ENCODE results near the gene ERP27.

Gene ERP27

DNA sequence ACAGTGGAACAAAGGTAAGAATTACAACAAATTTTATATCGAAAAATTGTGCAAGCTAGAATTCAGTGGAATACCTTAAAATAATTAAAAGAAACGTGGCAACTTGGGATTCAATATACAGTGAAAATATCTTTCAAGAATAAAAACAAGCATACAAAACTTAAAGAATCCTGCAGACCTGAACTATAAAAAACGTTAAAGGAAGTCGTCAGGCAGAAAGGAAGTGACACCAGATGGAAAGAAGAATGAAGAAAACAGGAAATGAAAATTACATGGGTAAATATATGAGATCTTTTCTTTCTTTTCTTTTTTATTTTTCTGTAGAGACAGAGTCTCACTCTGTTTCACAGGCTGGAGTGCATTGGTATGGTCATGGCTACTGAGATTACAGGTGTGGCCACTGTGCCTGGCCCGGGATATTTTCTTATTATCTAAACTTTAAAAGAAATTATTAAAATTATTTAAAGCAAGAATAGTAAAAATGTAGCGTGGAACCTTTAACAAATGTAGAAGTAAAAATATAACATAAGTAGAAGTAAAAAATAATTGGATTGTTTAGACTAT lies 57.4 kb downstream of the ERP27 start:
- DNase-seq (ENCODE audit: low read depth), result no peak
- no peak overlapping the region for H3K4me3 ChIP-seq (ENCODE audit: low read depth, low read length)

GRCh38 chr12:14879222-14879933 lies 59.0 kb downstream of the ERP27 start:
- no peak overlapping the region for H3K4me3 ChIP-seq (ENCODE audit: low read depth, low read length)
- DNase-seq (ENCODE audit: low read depth), result no peak

GRCh38 chr12:14878488-14878887 lies 59.8 kb downstream of the ERP27 start:
- no peak for DNase-seq (ENCODE audit: low read depth)
- H3K4me3 ChIP-seq (ENCODE audit: low read depth, low read length), result no peak overlapping the region

- H3K4me3 ChIP-seq (ENCODE audit: low read depth, low read length), result no peak overlapping the region
- no peak for DNase-seq (ENCODE audit: low read depth)
These were observed 61.5 kb downstream of the ERP27 start for GRCh38 chr12:14876833-14877232.

DNA sequence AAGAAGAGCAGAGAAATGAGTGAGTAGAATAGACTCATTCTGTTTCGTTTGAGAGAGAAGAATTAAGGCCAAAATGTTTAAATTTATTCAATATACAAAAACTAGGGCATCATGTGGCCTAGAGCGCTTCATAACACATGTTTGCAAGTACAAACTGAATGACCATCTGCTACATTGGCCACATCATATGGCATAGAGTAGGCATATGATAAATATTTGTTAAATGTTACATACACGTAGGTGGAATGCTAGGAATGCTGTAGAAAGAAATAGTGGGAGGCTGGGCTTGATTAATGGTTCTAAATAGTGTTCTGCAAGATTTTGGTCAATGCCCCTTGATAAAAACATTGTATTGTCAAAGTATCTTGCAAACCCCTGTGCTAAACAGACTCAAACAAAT lies 63.5 kb downstream of the ERP27 start:
- no peak overlapping the region for H3K4me3 ChIP-seq (ENCODE audit: low read depth, low read length)
- no peak for DNase-seq (ENCODE audit: low read depth)

GRCh38 chr12:14873440-14874185 lies 64.7 kb downstream of the ERP27 start:
- DNase-seq (ENCODE audit: low read depth), result no peak

GRCh38 chr12:14871886-14872285 lies 66.5 kb downstream of the ERP27 start:
- no peak overlapping the region for H3K4me3 ChIP-seq (ENCODE audit: low read depth, low read length)
- no peak for DNase-seq (ENCODE audit: low read depth)

More at GRCh38 chr12:14873440-14874185, 64.7 kb downstream of the ERP27 start:
- H3K4me3 ChIP-seq (ENCODE audit: low read depth, low read length), result no peak overlapping the region

GRCh38 chr12:14871247-14871646 lies 67.1 kb downstream of the ERP27 start:
- no peak for DNase-seq (ENCODE audit: low read depth)
- no peak overlapping the region for H3K4me3 ChIP-seq (ENCODE audit: low read depth, low read length)

GRCh38 chr12:14868916-14869506 lies 69.3 kb downstream of the ERP27 start:
- DNase-seq (ENCODE audit: low read depth), result no peak
- H3K4me3 ChIP-seq (ENCODE audit: low read depth, low read length), result no peak overlapping the region

All from skeletal muscle cell (primary cell).